GM18951 (cell line): Measurements from ENCODE around the gene PADI1.

Experiments used
- POLR2A ChIP-seq: IDR thresholded peaks from 4 replicates; pipeline ENCODE4 v1.6.1; 2011; ENCODE audit warnings: mild to moderate bottlenecking; ENCODE audit not compliant: insufficient read length, insufficient read depth; ENCODE audit errors: extremely low read depth
- in situ Hi-C: fragments of 300-500 bp; cut with MboI; formaldehyde crosslinking; loops from one replicate; pipeline ENCODE4 v1.12.0; 2022; ENCODE audit warnings: low sequenced_read_pairs, mixed read lengths, inconsistent platforms; ENCODE audit not compliant: unreplicated experiment

Gene PADI1

GRCh38 chr1:17167786-17168090 is 37.2 kb upstream of the PADI1 start:
- in situ Hi-C loops = no loop called here
- TF ChIP-seq POLR2A = no peak

DNA sequence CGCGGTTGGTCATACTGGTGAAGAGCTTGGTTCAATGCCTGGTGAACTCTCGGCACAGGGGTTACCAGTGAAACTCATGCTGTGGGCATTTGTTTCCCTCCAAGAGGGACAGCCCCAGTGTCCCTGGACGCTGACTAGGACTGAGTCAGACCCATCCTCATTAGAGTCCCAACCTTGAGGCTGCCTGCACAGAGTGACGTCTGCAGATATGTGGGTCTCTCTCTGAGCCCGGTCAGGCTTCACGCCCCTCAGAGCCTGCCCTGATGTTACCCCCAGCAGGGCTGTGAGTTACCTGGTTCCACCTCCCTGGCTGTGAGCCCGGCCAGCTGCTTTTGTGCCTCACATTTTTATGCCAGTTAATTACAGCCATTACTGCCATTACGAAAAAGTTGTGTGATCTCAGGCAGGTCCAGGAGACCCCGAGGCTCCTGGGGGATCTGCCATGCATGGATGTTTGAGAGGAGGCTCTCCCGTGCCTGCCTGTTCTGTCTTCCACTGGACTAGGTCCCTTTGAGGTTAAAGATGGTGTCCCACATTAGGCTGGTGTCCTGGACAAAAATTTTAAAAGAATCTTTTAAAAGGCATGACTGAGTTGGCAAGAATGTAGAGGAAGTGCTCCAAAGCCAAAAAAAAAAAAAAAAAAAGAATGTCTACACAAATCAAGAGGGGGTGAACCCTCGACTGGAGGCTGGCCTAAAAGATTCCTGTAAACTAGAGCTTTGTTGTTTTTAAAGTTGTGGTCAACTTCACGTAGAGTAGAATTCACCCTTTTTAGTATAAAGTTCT is 36.6 kb upstream of the PADI1 start:
- no peak for TF ChIP-seq POLR2A
- in situ Hi-C loops = no loop called here

- in situ Hi-C loops = no loop called here
- TF ChIP-seq POLR2A = no peak
These were observed 34.4 kb upstream of the PADI1 start for GRCh38 chr1:17170571-17170970.

DNA sequence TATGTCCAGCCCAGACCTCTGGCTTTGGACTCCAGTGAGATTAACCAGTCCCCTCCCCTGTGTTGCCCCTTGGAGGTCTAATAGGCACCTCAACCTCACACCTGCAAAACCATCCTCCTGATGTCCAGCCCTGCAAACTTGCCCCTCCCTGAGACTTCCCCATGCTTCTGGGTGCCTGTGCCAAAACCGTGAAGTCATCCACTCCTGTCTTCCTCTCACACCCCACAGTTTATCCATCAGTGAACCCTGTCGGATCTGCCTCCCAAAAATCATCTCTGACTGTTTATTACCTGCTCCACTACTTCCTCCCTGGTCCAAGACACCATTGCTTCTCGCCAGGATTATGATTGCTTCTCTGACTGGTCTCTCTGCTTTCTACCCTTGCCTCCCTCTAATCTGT is 31.7 kb upstream of the PADI1 start:
- in situ Hi-C loops = no loop called here
- TF ChIP-seq POLR2A = no peak

DNA sequence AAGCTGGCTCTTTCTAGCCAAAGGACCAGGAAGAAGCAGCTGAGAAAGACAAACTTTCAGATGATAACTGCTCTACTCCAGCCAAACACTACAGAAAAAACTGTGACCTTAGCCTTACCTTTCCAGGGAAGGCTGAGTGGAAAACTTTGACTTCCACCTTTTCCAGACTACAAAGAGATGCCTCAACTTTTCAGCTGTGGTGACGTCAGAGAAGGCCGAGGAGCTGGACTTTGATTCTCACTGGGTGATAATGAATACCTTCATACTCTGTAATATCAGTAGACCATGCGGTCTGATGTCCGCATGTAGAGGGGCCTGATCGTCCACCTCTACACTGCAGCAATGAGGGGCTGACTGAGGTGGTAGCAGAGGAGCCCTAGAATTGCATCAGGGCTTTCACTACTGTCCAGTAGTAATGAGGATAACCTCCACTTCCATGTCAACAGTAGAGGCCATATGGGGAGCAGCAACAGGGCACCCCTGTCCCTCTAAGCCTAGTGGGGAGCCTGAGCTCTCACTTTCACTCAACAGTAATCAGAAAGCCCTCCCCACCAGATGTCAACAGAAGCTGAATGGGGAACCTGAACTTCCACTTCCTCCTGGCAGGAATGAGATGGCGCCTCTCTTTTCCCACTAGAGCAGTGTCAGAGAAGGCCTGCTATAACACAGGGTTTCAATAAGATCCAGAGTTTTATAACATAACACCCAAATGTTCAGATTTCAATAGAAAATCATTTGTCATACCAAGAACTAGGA is 28.4 kb upstream of the PADI1 start:
- no peak for TF ChIP-seq POLR2A
- in situ Hi-C loops = no loop called here

GRCh38 chr1:17177651-17178050 is 27.3 kb upstream of the PADI1 start:
- in situ Hi-C loops = no loop called here
- no peak for TF ChIP-seq POLR2A

GRCh38 chr1:17181781-17182464 is 23.0 kb upstream of the PADI1 start:
- in situ Hi-C loops = no loop called here

GRCh38 chr1:17183388-17184160 is 21.4 kb upstream of the PADI1 start:
- in situ Hi-C loops = no loop called here
- TF ChIP-seq POLR2A = no peak

More at GRCh38 chr1:17181781-17182464, 23.0 kb upstream of the PADI1 start:
- no peak for TF ChIP-seq POLR2A

GRCh38 chr1:17184161-17184665 is 20.7 kb upstream of the PADI1 start:
- in situ Hi-C loops = no loop called here
- no peak for TF ChIP-seq POLR2A

DNA sequence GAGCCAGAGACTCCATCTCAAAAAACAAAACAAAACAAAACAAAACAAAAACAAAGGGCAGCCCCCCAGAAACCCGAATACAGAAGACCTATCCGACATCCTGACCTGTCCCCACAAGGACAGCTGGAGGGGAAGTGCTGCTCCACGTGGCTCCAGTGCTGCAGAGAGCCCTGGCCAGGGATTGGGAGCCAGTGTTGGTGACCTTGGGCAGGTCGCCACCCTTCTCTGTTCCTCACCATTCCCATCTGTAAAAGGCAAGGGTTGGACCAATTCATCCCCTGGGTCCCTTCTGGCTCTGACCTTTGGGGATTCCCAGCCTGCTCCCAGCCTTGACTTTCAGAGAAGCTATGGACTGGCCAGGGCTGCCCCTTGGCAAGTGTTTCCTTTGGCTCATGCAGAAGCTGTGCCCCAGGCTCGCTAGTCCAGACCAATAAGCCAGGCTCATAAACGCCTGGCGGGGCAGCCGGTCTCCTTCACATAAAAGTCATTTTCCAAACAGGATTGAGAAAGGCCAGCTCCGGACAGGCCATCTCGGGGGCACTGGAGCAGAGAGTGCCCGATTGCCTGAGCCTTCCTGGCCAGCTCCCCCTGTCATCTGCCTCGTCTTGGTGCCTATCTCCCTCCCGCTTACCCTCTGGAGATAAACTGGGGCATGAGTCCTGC is 20.0 kb upstream of the PADI1 start:
- in situ Hi-C loops = no loop called here
- TF ChIP-seq POLR2A = no peak

DNA sequence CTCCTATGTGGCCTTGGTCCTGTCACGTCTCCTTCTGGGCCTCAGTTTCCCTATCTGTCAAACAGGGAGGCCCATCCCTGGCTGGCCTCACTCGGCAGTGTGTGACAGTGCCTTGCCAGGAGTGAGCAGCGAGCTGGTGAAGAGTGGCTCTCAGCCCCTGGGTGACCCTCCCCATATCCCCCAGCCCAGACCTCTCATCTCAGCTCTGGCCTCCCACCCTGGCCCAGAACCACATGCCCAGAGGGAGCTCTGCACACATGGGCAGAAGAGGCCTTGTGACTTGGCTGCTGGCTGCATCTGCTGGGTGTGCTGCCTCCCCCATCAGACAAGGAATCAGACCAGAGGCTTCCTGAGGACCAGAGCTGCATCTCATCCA is 19.5 kb upstream of the PADI1 start:
- TF ChIP-seq POLR2A = no peak
- in situ Hi-C loops = no loop called here

GRCh38 chr1:17186216-17186909 is 18.6 kb upstream of the PADI1 start:
- TF ChIP-seq POLR2A = no peak
- in situ Hi-C loops = no loop called here
